GM10248 (cell line): Measurements from ENCODE around the gene RSKR.

Experiments used
- CTCF ChIA-PET: fragments of 300-600 bp; sonication (Branson Sonifier 250); formaldehyde crosslinking; extraction: SDS; loops from one replicate; lab custom pipeline; 2021; ENCODE audit warnings: antibody characterized with exemption; lab: Yijun Ruan, JAX
- POLR2A ChIA-PET: fragments of 350-650 bp; sonication (Branson Sonifier 250); formaldehyde crosslinking; extraction: SDS; loops from one replicate; lab custom pipeline; 2020; ENCODE audit warnings: antibody characterized with exemption; lab: Yijun Ruan, JAX
- DNase-seq: peaks from one replicate; pipeline ENCODE4 v3.0.0; 2012; ENCODE audit errors: extremely low spot score
- TF ChIP-seq, protein P1 (sequence below): IDR thresholded peaks from 2 replicates; pipeline ENCODE4 v1.5.1; 2012; ENCODE audit warnings: mild to moderate bottlenecking, low read depth; ENCODE audit errors: extremely low read depth, missing control alignments, control extremely low read depth

The RSKR gene

DNA sequence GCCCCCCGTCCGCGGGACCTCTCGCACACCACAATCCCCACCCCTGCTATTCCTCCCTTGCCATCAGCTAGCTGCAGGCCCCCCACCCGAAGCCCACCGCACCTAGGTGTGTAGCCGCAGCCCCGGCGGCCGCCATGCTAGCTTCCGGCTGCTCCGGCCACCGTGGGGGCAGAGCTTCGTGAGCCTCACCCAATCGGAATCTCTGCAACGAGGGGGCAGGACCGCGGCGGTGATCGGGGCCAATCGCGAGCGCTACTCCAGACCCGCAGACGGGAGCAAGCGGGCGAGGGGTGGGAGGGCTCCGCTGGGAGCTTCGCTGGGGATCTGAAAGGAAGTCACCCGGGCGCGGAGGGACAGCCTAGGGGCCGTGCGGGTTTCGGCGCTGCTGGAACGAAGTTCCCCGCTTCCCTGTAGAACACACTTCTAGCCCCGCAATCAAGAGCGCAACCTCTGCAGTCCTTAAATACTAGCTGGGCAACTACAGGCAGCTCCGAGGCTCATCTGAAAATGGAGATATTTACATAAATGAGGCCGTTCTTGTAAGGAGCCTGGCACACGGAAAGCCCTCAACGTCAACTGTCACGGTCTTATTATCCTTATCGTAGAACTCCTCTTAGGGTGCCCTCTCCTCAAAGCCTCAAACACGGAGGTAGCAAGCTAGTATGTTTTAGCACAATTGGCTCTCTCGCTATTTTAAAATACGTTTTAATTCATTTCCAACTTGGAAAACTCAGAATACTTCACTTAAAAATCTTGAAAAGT, 42.4 kb downstream of the RSKR start, which contains the start of gene PIGS:
TSS of gene PIGS (minus strand) at position 164 of the 762 bp plus-strand sequence. CDS start at position 136, 28 bp downstream.
- POLR2A ChIA-PET = interaction anchor here (0.7 to 1.4 kb wide), 6 partner anchors 16 to 28 kb away, joined by 3 to 4 read pairs (median 3); no protein-coding TSS in a partner anchor
- TF ChIP-seq, protein P1, sequence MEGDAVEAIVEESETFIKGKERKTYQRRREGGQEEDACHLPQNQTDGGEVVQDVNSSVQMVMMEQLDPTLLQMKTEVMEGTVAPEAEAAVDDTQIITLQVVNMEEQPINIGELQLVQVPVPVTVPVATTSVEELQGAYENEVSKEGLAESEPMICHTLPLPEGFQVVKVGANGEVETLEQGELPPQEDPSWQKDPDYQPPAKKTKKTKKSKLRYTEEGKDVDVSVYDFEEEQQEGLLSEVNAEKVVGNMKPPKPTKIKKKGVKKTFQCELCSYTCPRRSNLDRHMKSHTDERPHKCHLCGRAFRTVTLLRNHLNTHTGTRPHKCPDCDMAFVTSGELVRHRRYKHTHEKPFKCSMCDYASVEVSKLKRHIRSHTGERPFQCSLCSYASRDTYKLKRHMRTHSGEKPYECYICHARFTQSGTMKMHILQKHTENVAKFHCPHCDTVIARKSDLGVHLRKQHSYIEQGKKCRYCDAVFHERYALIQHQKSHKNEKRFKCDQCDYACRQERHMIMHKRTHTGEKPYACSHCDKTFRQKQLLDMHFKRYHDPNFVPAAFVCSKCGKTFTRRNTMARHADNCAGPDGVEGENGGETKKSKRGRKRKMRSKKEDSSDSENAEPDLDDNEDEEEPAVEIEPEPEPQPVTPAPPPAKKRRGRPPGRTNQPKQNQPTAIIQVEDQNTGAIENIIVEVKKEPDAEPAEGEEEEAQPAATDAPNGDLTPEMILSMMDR = no peak
- peak; percentile 96 for DNase-seq
- CTCF ChIA-PET = interaction anchor here (0.6 to 3.8 kb wide), 13 partner anchors 9 to 172 kb away, joined by 3 to 18 read pairs (median 4); partner anchors contain the start of gene UNC119

DNA sequence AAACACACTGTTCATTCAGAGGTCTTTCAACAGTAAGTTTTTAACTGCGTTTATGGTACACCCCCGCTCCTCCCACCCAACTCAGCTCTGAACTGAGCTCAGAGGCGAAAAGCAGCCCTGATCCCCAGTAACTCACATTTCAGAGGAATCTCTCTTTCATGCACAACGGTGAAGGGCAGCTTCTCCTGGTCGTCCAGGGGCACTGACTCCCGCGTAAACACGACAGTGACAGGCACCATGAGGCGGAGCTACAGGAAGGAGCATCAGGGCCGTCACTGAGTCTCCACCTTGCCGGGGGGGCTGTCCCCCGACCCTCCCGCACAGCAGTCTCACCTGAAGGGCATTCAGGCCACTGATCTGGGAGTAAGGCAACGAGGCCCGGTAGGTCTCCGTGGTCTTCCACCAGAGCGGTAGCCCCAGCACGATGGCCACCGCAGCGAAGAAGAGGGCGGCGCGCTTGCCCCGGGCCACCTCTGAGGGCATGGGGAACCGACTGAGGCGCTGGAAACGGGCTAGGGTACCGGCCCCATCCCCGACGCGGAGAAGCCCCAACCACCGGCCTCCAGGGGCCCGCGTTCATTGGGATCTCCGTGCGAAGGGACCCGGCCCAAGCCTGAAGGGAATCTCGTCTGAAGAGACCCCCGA, 43.1 kb downstream of the RSKR start:
- TF ChIP-seq, protein P1 = no peak

DNA sequence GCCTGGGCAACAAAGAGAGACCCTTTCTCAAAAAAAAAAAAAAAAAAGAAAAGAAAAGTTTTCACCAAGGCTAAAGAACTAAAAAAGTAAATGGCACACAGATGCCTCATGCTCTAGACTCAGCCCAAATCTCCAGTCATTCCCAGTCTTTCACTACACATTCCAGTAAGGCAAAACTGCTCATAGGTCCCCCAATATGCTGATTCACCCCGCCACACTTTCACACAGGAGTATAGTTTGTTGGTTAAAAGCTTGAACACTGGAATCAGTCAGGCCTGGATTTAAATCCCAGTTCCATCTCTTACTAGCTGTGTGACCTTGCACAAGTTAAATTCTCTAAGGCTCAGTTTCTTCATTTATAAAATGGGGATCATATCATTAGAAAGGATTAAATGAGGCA, 44.5 kb downstream of the RSKR start:
- ChIA-PET POLR2A (no interaction called here), CTCF (interaction anchor here (1.0 to 3.8 kb wide), 4 partner anchors 8 to 43 kb away, joined by 3 to 18 read pairs (median 5); no protein-coding TSS in a partner anchor)
- no peak for DNase-seq
- TF ChIP-seq, protein P1 = no peak

More for the DNA sequence above, 43.1 kb downstream of the RSKR start:
- DNase-seq = peak; percentile 50
- ChIA-PET POLR2A (interaction anchor here (0.9 to 1.4 kb wide), 5 partner anchors 20 to 29 kb away, joined by 3 to 4 read pairs (median 3); no protein-coding TSS in a partner anchor), CTCF (interaction anchor here (0.9 to 3.8 kb wide), 14 partner anchors 10 to 171 kb away, joined by 3 to 18 read pairs (median 4); partner anchors contain the start of gene UNC119)

DNA sequence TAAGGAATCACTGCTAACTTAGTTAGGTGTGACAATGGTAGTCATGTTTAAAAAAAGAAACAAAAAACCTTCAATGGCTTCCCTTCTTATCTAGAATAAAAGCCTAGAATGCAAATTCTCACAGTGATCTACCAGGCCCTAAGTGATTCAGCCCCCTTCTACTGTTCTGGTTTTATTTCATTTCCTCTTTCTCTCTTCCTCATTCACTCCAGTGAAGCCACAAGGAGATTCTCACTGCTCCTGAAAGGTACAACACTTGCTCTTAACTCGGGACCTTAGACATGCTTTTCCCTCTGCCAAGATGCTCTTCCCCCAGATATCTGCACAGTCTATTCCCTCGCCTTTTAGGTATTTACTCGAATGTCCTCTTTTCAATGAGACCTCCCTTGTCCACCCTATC, 46.4 kb downstream of the RSKR start:
- peak; percentile 66 for DNase-seq
- CTCF ChIA-PET = interaction anchor here (0.8 to 2.5 kb wide), 2 partner anchors 8 to 20 kb away, joined by 4 to 10 read pairs; no protein-coding TSS in a partner anchor
- POLR2A ChIA-PET = no interaction called here
- TF ChIP-seq, protein P1 = no peak

DNA sequence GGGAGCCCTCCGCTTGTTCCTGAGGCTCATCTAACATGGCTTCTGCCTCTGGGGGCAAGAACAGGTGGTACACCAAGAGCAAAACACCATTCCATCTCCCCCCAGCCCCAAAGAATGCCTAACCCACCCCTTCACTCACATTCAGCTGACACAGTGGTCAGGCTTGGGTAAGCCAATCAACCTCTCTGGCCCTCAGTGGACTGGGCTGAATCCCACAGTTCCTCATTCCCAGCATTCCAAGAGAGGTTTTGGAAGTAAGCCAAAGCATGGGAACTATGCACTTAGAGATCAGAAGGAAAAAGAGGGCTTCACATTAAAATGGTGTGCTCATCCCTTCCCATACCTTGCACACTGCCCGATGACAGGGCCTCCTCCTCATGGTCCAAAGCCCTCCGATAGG, 50.5 kb downstream of the RSKR start:
- CTCF ChIA-PET = no interaction called here
- POLR2A ChIA-PET = no interaction called here
- DNase-seq = no peak
- TF ChIP-seq, protein P1 = no peak
